ENCODE data around the gene TEAD1.

TEAD1 gene

DNA sequence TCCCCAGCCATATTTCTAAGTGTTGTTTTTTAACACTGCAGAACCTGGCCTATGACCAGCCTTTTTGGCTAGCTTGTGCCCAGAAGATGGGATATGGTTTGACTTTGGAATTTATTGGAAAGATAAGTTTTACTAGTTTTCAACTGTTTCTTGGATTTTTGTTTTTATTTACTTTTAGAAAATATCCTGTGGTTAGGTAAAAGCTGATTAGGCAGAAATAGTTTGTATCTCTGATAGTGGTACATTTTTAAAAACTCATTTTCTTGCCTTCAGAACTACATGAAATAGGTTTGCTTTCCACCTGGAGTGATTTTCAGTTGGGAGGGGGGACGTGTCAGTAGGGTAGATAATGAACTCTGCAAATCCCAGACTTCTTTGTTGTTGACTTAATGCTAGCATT lies 243.6 kb downstream of the TEAD1 start:
- no peak for DNase-seq

DNA sequence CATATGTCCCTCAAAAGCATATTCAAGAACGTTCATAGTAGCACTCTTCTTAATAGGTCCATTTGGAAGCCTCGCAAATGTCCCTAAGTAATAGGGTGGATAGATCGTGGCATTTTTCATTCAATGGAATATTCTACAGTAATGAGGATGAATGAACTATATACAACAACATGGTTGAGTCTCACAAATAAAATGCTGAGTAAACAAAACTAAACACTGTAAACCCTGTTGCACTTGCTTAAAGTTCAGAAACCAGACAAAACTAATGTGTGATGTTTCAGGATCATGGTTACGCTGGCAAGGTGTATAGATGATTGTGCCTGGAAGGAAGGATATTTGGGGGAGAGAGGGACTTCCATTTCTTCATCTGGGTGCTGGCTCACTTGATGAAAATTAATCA lies 244.4 kb downstream of the TEAD1 start:
- DNase-seq: no peak

DNA sequence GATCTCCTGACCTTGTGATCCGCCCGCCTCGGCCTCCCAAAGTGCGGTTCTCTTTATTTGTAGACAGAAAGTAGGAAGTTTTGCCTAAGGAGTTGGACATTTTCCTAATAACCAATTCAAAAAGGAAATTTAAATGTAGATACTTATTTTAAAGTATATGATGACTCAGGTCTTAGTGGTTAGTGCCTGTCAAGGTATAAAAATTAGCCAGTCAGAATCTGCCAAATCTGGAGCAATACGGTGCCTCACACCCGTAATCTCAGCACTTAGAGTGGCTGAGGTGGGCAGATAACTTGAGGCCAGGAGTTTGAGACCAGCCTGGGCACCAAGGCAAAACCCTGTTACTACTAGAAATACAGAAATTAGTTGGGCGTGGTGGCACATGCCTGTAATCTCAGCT lies 248.2 kb downstream of the TEAD1 start:
- DNase-seq: no peak

DNA sequence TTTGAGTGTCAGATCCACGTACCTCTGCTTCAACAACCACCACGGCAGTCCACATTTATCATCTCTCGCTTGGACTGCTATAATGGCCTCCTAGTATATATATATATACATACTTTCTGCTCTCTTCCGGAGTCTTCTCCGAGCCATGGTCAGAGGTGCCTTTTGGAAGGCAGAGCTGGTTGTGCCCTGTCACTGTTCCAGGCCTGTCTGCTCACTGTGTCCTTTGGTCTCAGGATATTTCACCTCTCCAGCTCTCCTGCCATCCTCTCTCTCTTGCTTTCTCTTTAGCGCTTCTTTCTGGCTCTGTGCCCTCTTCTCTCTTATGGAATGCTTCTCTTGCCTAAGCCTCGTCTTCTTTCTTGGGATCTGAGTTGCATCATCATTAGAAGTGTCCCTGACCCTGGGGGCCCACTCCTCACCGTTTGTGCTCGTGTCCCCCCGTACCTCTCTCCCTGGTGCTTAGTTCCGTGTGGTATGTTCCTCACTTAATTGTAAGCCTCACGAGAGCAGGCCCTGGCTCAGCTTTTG lies 248.8 kb downstream of the TEAD1 start:
- DNase-seq: no peak

DNA sequence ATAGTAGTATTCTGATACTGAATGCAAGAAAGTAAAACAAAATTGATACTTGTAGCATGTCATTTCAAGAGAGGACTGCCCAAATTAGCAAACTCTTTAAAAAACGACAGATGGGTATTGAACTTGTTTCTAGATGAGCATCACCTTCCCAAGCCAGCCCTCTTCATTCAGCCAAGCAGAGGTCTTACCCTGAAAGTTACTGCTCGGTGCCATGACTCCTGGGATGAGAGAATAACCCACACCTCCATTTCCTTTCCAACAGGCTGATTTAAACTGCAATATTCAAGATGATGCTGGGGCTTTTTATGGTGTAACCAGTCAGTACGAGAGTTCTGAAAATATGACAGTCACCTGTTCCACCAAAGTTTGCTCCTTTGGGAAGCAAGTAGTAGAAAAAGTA lies 250.4 kb downstream of the TEAD1 start:
- DNase-seq: no peak

DNA sequence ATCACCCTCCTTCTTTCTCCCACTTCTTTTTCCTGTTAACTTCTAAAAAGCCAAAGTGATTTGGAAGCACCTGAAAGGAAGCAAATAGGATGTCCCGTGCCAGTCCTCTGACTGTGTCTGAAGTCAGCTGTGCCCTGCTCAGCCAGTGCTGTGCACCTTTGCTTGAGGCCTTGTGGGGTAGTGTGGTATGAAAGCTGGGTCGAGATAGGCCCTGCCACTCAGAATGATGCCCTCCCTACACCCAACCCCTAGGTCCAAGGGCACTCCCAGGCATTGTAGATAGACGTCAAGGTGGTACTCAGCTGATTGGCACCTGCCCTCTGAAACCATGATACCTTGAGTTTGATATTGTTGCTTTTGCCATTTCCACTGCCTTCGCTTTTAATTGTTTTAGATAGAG lies 251.3 kb downstream of the TEAD1 start:
- DNase-seq: no peak

DNA sequence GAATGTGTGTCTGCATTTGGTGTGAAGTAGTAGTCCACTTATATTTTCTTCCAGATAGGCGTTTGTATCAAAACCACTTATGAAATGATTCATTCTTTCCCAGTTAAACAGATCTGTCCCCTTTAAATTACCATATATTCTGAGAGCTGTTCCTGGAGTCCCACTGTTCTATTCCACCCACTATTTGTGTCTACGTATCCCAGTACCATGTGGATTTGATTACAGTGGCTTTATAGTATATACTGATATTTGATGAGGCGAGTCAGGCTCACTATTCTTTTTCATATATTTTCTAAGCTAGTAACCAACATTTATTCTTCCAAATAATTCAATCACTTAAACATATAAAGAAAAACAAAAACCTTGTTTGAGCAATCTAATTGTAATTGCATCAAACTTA lies 253.0 kb downstream of the TEAD1 start:
- DNase-seq: no peak

DNA sequence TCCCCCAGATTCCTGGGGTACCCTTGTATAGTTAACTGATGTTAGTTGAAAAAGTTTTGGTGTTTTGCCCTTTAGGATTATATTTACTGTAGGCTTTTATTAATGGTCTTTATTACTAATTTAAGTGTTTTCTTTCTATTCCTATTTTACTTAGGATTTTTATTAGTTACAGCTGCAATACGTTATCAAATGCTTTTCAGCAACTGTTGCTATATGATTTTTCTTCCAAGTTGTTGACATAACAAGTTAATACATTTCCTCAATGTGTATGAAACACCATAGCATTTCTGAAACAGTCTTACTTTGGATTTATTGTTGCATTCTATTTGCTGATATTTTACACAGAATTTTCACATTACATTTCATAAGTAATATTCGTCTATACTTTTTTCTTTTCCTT lies 253.7 kb downstream of the TEAD1 start:
- DNase-seq: no peak

DNA sequence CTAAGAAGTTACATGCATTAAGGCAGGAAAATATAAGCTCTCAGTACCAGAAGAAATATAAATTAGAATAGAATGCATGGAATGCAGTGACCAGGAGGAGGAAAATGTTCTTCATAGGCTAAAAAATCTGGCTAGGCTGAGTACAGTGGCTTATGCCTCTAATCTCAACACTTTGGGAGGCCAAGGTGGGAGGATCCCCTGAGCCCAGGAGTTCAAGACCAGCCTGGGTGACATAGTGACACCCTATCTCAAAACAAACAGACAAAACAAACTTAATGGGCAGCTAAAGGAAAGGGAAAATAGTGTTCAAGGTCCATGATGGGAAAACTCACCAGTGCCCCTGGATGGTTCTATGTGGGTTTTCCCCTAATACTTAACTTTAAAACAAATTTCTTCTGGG lies 256.6 kb downstream of the TEAD1 start:
- no peak for DNase-seq

DNA sequence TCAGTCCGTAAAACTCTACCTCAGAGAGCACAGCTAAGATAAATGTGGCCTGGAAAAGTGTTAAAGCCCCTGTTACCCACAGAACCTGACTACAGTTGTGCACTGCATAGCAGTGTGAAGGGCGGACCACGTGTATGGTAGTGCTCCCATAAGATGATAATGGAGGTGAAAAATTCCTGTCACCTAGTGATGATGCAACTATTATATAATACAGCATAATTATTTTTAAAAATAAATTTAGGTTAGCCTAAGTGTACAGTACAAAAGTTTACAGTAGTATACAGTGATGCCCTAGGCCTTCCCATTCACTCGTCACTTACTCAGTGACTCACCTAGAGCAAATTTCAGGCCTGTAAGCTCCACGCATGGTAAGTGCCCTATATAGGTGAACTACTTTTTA lies 258.3 kb downstream of the TEAD1 start:
- DNase-seq: no peak

DNA sequence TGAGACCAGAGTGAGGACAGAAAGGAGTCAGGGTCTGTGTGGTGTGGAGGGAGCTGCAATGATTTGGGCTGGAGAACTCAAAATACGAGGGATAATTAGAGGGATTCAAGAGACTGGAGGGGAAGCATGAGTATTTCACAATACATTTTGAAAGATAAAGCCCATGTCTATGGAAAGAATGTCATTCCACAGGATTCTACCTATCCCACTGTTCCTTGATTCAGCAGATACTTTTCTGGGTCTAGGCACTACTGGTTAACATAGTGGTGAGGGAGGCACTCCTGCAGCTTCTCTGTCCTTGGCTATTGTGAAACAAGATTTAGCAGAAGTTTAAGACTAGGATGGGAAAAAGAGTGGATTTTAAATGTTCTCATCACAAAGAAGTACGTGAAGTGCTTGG lies 262.0 kb downstream of the TEAD1 start:
- no peak for DNase-seq

DNA sequence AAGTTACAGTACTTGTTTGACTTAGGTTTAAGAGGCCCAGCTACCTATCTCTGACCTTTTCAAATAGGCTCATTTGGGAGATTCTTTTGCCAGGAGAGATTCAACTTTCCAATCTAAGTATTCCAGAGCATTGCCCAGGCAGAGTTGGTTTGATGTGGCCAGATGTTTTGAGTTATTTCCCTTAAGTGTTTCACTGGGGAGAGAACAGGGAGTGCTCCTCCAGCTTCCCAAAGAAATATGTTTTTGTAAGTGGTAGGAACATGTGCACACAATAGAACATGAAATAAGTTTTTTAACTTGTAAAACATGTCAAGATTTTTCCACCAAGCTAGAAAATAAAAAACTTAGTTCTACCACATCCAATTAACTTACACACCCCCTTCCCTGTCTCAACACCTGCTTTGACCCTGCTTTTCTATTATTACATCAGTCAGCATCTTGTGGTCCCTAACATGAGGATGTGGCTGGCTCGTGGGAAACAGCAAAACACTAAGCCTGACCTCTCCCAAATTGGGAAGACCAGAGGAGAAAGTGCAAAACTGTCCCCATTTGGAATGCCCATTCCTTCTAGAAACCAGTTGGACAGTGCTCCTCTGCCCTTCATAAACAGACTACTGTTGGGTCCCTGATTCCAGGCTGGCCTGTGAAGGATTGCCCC lies 264.5 kb downstream of the TEAD1 start:
- DNase-seq: no peak

DNA sequence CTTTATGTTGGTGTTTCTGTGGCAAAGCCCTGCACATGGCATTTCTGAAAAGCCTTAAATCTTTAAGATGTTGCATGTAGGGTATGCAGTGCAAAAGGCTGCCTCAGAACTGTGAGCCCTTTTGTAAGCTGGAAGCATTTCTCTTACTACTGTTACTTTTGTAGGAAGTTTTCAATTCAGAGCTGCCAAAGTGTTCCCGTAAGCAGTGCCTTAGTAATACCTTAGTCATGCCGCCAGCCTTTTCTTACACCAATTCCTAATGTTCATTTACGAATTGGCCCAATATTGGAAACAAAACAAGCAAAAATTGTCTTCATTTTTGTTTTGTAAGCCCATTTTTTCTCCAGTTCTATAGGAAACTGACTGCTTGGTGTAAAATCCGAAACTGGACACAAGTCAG lies 267.4 kb downstream of the TEAD1 start:
- DNase-seq: no peak

DNA sequence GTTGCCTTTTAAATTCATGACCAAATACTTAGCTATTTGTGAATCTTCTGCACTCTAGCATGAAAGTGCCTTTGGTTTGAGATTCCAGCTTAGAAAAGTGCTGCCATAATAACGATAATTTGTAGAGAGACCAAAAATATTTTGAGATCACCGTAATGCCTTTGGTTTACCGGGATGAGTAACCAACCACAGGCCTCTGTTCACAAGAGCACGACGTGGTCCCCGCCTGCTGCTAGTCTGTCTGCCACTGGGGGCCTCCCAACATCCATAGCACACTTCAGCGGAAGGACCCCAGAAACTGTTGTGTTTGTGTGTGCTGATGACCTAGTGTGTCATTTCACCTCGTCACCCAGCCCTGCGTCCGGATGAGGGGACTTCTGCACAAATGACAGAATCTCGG lies 267.9 kb downstream of the TEAD1 start:
- no peak for DNase-seq

DNA sequence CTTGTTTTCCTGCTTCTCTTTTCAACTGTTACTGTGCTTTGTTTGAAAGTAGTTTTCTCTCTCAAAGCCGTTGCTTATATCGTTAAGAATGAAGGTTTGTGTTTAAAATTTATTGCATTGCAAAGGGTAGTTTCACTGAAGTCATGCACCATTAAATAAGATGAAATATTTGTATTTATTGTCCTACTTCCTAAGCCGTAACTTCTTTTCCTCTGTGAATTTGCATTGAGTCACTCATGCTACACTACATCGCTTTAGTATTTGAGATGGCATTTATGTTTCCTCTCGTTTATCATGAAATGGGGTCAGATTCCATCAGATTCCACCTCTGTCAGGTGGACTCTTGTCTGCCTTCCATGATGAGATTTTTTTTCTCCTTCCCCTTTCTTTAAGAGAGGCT lies 269.1 kb downstream of the TEAD1 start:
- DNase-seq: no peak

DNA sequence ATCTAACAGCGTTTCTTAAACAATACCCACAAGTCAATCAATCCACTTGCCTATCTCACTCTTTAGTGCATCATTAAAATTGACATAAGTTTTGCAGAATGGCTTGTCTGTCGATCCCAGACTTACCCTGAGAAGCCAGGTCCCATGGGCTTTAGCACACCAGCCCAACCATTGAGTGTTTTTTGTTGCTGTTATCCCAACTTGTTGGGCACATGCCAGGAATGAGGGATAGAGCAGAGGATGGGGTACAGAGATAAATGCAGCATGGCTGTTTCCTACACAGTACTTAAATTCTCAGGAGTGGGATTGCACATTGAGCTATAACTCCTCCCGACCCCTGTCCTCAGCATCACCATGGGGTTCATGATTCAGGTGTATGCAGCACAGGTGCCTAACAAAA lies 270.7 kb downstream of the TEAD1 start:
- no peak for DNase-seq

DNA sequence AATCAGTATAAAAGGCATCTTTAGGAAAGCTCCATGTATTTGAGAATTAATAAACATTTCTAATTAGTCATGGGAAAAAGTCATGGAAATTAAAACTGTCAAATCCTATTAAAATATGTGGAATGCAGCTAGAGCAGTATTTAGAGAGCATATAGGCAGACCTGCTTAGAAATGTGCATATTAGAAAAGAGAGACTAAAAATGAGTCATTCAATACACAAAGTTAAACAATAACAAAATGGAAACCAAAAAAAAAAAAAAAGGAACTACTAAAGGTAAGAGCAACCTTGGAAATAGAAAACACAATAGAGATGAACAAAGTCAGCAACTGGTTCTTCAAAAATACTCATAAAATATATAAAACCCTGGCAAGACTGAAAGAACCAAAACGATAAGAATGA lies 275.2 kb downstream of the TEAD1 start:
- DNase-seq: no peak

DNA sequence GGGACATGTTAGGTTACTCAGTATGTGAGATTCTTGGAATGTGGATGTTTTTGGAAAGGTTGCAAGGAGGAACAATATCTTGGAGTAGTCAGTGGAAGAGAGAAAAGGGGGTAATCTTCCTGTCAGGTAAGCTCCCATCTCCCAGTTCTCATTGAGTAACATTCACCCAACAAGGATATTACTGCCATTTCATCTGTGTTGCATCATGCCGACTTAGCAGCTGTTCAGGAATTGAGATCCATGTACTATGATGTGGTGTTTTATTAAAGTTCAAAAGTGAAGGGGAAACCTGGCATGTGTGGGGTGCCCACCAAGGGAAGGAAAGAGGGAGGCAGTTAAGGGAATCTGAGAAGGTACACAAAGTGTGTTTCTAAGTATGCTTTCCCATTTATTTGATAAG lies 276.4 kb downstream of the TEAD1 start:
- no peak for DNase-seq

DNA sequence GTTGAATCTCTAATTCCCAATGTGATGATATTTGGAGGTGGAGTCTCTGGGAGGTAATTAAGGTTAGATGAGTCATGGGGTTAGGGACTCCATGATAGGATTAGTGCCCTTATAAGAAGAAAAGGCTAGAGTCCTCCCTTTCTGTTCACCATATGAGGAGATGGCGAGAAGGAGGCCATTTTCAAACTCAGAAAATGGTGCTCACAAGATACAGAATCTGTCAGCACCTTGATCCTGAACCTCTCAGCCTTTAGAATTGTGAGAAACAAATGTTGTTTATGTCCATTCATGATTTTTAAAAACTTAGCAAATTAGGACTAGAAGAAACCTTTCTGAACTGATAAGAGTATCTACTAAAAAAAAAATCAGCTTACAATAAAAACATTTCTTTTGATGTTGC lies 277.2 kb downstream of the TEAD1 start:
- no peak for DNase-seq

DNA sequence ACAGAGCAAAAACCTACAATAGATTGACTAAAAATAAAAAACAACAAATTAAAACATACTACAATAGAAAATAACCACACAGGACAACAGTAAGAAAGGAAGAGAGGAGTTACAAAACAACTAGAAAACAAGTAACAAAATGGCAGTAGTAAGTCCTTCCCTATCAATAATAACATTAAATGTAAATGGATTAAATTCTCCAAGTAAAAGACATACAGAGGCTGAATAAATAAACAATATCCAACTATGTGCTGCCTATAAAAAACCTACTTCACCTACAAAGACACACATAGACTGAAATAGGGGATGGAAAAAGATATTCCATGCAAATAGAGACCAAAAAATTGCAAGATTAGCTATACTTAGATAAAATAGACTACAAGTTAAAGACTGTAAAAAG lies 277.9 kb downstream of the TEAD1 start:
- no peak for DNase-seq

DNA sequence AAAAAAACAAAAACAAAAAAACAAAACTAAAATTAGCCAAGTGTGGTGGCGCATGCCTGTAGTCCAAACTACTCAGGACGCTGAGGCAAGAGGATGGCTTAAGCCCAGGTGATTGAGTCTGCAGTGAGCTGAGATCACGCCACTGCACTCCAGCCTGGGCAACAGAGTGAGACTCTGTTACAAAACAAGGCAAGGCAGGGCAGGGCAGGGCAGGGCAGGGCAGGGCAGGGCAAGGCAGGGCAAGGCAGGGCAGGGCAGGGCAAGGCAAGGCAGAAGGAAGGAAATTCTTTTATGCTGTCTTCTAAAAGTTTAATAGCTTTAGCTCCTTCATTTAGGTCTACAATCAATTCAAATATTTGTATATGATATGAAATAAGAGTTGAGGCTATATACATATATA lies 284.8 kb downstream of the TEAD1 start:
- no peak for DNase-seq

DNA sequence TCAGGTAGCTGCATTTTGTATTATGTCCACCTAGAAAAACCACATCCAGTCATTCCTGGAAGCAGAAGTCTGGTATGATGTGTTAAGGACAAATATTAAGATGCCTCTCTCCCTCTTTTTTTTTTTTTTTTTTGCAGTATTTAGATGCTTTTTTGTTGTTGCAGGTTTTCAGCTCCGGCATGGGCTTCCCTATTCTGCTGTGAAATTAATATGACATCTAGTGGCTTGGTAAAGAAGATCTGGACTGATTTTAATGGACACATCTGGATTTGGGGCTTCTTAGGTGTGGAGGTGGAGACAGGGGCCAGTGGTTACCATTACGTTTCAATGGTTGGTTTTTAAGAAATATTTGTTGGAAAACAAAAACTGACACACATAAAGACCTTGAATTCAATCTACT lies 287.4 kb downstream of the TEAD1 start:
- DNase-seq: no peak

DNA sequence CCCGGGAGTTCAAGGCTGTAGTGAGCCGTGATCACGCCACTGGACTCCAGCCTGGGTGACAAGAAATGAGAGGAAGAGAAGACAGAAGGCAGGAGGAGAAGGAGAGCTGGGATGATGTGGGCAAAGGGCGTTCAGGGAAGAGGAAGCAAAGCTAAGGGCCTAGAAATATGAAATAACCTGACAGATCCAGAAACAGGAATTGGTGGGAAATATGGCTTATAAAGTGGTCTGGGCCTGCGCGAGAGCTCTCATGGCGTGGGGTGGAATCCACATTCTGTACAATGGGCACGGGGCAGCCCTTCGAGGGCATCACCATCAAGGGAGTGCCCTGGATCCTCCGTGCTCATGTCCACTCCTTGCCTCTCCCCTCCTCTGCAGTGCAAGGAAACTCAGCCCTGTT lies 288.1 kb downstream of the TEAD1 start:
- DNase-seq: no peak

DNA sequence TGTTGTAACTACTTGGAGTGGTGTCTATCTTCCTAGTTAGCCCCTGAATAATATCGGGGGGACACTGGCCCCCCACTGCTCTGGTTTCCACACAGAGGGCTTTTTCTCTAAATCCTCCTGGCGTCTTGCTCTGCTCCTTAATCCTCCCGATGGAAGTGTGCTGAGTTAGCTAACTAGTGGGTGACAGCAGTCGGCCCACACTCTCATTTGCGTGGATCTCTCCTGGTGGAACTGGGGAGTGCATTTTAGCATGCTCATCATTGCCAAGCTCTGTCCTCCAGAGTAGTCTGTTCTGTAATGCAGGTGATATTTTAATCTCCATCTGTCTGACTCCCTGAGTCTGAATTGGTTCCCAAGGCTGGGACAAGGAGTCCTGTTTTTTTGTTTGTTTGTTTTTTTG lies 288.8 kb downstream of the TEAD1 start:
- DNase-seq: no peak

DNA sequence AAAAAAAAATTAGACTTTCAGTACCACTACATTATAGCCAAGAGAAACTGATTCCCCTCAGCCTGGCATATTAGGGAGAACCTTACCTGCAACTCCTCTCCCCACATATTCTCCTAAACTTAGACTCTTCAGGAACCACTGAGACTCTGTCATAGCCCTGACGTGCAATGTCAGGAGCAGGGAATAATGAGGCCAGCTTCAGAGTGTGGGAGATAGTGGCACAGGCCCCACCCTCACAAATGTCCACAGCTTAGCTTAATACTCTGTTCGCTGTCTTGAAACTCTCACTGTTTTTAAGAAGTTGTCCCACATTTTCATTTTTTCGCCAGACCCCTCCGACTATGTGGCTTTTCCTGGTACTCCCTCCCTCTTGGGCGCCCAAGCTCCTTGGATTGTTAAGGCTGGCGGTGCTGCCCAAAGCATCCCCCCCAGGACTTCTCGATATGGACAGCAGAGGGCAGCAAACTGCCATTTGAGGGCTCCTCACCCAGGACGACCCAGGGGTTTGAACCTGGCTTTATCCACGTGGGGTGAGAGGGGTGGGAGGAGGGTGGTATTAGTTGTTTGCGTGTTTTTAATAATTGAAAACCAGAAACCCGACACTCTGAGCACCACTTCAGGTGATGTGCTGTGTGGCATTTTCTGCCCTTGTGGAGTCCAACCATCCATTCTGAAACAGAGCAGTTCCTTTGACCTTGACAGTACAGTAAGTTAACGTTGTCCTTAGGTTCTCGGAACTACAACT lies 289.7 kb downstream of the TEAD1 start:
- DNase-seq: peak; percentile 57
